Measurements from ENCODE around the gene TEDC1.

Gene TEDC1

DNA sequence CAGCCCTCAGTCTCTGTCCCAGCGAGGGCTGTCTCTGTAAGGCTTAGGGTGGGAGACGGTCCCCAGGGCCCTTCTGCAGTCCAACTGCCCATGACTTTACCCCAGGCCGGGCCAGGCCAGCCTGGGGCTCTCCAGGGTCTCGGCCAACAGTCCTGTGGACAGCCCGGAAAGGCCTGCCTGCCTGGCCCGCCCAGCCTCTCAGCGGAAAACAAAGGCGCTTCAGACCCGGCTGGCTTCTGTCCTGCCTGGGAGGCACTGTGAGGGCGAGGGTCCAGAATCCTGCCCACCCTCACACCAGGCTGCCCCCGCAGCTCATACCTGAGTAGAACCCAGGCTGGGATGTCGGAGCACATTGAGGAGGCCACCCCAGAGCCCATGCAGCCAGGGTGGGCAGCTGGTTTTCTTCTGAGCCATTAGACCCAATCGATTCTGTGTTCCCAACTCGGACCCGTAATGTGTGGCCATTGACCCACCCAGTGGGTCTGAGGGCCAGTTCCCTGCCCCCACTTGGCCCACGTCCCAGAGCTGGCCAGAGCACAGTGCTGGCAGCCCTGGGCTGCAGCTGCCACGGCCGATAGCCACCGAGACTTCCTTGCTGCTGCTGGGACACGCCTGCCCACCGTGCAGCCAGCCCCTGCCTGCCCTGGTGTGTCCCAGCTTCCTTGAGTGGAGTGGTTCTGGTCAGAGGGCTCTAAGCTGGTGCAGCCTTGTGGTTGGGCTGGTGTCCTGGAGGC is 14.8 kb upstream of the TEDC1 start:
- Histone ChIP-seq H3K27ac (ENCODE audit: low read length) (no peak overlapping the region), H3K27me3 (replicated peaks; ENCODE audit: insufficient read depth, low read length) (peaks cover 43% of the 10 kb centered on the region)

DNA sequence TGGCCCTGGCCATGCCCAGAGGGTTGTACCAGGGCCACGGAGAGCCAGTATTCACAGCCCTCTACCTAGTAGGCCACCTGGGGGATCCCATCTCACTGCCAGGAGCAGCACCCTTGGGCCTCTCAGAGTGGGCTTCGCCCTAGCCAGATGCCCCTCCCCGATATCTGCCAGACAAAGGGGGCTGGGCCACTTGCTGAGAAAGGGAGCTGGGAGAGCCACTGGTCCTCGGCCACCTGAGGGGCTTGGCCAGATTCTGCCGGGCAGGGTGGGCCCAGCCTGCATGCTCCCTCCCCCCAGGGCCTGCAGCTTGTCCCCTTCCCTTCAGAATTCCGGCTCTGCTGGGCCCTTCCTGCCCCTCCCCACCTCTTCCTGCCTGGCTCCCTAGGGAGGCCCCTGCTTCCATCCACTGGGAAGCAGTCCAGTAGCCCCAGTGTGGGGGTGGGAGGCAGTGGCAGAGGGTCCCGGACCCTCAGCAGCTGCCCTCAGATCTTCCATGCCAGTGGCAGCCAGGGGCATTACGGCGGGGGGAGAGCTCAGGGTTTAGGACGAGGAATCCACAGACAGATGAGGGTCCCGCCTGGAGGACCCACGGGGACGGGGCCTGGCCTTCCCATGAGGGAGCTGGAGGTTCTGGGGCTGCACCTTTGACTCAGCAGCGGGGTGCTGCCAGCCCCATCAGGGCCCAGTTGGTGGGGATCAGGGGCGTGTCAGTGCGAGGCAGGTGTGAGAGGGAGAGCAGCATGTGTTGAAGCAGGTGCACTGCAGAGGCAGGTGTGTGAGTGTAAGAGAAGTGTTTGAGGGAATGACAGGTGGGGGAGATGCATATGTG is 14.0 kb upstream of the TEDC1 start:
- H3K4me3 ChIP-seq (ENCODE audit: low read length) = no peak overlapping the region
- no peak for DNase-seq
- no peaks in the 10 kb centered on the region for H3K79me2 ChIP-seq (ENCODE audit: low read length)
- TF ChIP-seq EZH2 (optimal IDR thresholded peaks at IDR 0.05; ENCODE audit: low read depth, low read length) (no peak), EZH2phosphoT487 (IDR thresholded peaks at IDR 0.05; ENCODE audit: low read length) (no peak)
- TF ChIP-seq, protein P1, sequence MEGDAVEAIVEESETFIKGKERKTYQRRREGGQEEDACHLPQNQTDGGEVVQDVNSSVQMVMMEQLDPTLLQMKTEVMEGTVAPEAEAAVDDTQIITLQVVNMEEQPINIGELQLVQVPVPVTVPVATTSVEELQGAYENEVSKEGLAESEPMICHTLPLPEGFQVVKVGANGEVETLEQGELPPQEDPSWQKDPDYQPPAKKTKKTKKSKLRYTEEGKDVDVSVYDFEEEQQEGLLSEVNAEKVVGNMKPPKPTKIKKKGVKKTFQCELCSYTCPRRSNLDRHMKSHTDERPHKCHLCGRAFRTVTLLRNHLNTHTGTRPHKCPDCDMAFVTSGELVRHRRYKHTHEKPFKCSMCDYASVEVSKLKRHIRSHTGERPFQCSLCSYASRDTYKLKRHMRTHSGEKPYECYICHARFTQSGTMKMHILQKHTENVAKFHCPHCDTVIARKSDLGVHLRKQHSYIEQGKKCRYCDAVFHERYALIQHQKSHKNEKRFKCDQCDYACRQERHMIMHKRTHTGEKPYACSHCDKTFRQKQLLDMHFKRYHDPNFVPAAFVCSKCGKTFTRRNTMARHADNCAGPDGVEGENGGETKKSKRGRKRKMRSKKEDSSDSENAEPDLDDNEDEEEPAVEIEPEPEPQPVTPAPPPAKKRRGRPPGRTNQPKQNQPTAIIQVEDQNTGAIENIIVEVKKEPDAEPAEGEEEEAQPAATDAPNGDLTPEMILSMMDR (IDR thresholded peaks at IDR 0.05; ENCODE audit: low read length) = no peak
- 0 out of 2 replicates have a peak, but pooled peaks cover under 1% of the 10 kb centered on the region for H3K4me1 ChIP-seq (ENCODE audit: low read length)
- H3K9me2 ChIP-seq (replicated peaks; ENCODE audit: insufficient read depth, low read length) = no peaks in the 10 kb centered on the region
- no peaks in the 10 kb centered on the region for H3K36me3 ChIP-seq (replicated peaks; ENCODE audit: insufficient read depth, low read length)
- peaks cover 43% of the 10 kb centered on the region for H3K27me3 ChIP-seq (replicated peaks; ENCODE audit: insufficient read depth, low read length)
- no peaks in the 10 kb centered on the region for H4K20me1 ChIP-seq (ENCODE audit: insufficient read depth, low read length)
- no peak overlapping the region for H3K4me2 ChIP-seq (ENCODE audit: low read depth, low read length)
- no peaks in the 10 kb centered on the region for H3F3A ChIP-seq (ENCODE audit: insufficient read depth, low read length)
- no peaks in the 10 kb centered on the region for H3K9me3 ChIP-seq (replicated peaks; ENCODE audit: insufficient read depth, low read length)
- H2AFZ ChIP-seq (ENCODE audit: low read length) = no peak overlapping the region
- no peak overlapping the region for H3K27ac ChIP-seq (ENCODE audit: low read length)
- H3K9ac ChIP-seq (ENCODE audit: low read length) = no peak overlapping the region

More for the DNA sequence above, 14.8 kb upstream of the TEDC1 start:
- TF ChIP-seq EZH2phosphoT487 (IDR thresholded peaks at IDR 0.05; ENCODE audit: low read length) (no peak), EZH2 (optimal IDR thresholded peaks at IDR 0.05; ENCODE audit: low read depth, low read length) (no peak)
- TF ChIP-seq, protein P1 (IDR thresholded peaks at IDR 0.05; ENCODE audit: low read length) = no peak
- H3K36me3 ChIP-seq (replicated peaks; ENCODE audit: insufficient read depth, low read length) = no peaks in the 10 kb centered on the region
- H3K4me3 ChIP-seq (ENCODE audit: low read length) = no peak overlapping the region
- no peaks in the 10 kb centered on the region for H3F3A ChIP-seq (ENCODE audit: insufficient read depth, low read length)
- no peaks in the 10 kb centered on the region for H3K4me1 ChIP-seq (ENCODE audit: low read length)
- H3K9ac ChIP-seq (ENCODE audit: low read length) = no peak overlapping the region
- no peaks in the 10 kb centered on the region for H3K79me2 ChIP-seq (ENCODE audit: low read length)
- no peak overlapping the region for H3K4me2 ChIP-seq (ENCODE audit: low read depth, low read length)
- no peak for DNase-seq
- H2AFZ ChIP-seq (ENCODE audit: low read length) = no peak overlapping the region
- H3K9me2 ChIP-seq (replicated peaks; ENCODE audit: insufficient read depth, low read length) = no peaks in the 10 kb centered on the region
- H3K9me3 ChIP-seq (replicated peaks; ENCODE audit: insufficient read depth, low read length) = no peaks in the 10 kb centered on the region
- no peaks in the 10 kb centered on the region for H4K20me1 ChIP-seq (ENCODE audit: insufficient read depth, low read length)

DNA sequence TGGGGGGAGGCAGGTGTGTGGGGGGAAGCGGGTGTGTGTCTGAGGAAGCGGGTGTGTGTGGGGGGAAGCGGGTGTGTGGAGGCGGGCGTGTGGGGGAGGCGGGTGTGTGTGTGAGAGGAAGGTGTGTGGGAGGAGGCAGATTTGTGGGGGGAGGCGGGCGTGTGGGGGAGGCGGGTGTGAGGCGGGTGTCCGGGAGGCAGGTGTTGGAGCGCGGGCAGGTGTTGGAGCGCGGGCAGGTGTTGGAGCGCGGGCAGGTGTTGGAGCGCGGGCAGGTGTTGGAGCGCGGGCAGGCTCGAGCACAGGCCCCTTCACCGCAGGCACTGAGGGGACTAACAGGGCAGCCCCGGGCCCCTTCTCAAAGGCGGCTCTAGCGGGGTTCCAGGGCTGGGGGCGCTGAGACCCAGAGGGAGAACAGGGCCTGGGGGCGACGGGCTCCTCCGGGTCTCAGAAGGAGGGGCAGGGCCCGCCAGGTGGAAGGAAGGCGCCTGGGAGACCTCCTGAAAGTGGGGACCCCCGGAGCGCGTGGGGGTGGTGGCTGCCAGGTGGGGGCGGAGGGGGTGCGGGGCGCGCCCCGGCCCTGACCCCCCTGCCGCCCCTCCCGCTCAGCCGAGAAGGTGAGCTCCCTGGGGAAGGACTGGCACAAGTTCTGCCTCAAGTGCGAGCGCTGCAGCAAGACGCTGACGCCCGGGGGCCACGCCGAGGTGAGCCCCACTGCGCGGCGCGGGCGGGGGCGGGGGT is 13.2 kb upstream of the TEDC1 start:
- Histone ChIP-seq H3K9me3 (replicated peaks; ENCODE audit: insufficient read depth, low read length) (no peaks in the 10 kb centered on the region), H3K4me2 (ENCODE audit: low read depth, low read length) (no peak overlapping the region), H3K4me3 (ENCODE audit: low read length) (no peak overlapping the region), H3F3A (ENCODE audit: insufficient read depth, low read length) (no peaks in the 10 kb centered on the region), H3K4me1 (ENCODE audit: low read length) (peaks cover 6% of the 10 kb centered on the region; the same call in 1 of the 2 replicates), H3K36me3 (replicated peaks; ENCODE audit: insufficient read depth, low read length) (no peaks in the 10 kb centered on the region), H3K79me2 (ENCODE audit: low read length) (no peaks in the 10 kb centered on the region), H2AFZ (ENCODE audit: low read length) (no peak overlapping the region), H3K9me2 (replicated peaks; ENCODE audit: insufficient read depth, low read length) (no peaks in the 10 kb centered on the region), H3K9ac (ENCODE audit: low read length) (no peak overlapping the region), H3K27me3 (replicated peaks; ENCODE audit: insufficient read depth, low read length) (peaks cover 43% of the 10 kb centered on the region), H4K20me1 (ENCODE audit: insufficient read depth, low read length) (no peaks in the 10 kb centered on the region), H3K27ac (ENCODE audit: low read length) (no peak overlapping the region)
- TF ChIP-seq, protein P1 (IDR thresholded peaks at IDR 0.05; ENCODE audit: low read length) = no peak
- TF ChIP-seq EZH2phosphoT487 (IDR thresholded peaks at IDR 0.05; ENCODE audit: low read length) (peak; percentile 73; the same call in 1 of the 2 replicates), EZH2 (optimal IDR thresholded peaks at IDR 0.05; ENCODE audit: low read depth, low read length) (peak; percentile 70)
- DNase-seq = no peak
